Lower leg skin (tissue), 3 donors: ENCODE measurements around the gene STAT5A.

Experiments
- POLR2A ChIP-seq, 2 donors: fragments of 450-650 bp; IDR thresholded peaks; one replicate each; pipeline ENCODE4 v1.6.1; 2016 to 2017; ENCODE audit warnings: antibody characterized with exemption in 2 of 2, mild to moderate bottlenecking in 1 of 2, moderate library complexity in 1 of 2
- TF ChIP-seq, protein P1 (sequence below), 3 donors: fragments of 450-650 bp; IDR thresholded peaks; one replicate each; pipeline ENCODE4 v1.5.1; 2016; ENCODE audit warnings: antibody characterized with exemption in 3 of 3, mild to moderate bottlenecking in 3 of 3, moderate library complexity in 2 of 3

- TF ChIP-seq, protein P1, sequence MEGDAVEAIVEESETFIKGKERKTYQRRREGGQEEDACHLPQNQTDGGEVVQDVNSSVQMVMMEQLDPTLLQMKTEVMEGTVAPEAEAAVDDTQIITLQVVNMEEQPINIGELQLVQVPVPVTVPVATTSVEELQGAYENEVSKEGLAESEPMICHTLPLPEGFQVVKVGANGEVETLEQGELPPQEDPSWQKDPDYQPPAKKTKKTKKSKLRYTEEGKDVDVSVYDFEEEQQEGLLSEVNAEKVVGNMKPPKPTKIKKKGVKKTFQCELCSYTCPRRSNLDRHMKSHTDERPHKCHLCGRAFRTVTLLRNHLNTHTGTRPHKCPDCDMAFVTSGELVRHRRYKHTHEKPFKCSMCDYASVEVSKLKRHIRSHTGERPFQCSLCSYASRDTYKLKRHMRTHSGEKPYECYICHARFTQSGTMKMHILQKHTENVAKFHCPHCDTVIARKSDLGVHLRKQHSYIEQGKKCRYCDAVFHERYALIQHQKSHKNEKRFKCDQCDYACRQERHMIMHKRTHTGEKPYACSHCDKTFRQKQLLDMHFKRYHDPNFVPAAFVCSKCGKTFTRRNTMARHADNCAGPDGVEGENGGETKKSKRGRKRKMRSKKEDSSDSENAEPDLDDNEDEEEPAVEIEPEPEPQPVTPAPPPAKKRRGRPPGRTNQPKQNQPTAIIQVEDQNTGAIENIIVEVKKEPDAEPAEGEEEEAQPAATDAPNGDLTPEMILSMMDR (IDR thresholded peaks at IDR 0.05) = no peak
- TF ChIP-seq POLR2A (IDR thresholded peaks at IDR 0.05) = no peak
Observed at GRCh38 chr17:42333053-42333452, 44.8 kb downstream of the STAT5A start.
